ENCODE data around the gene CCDC137. TPM values are rescaled to one million over a fixed set of nuclear protein-coding genes. Genes with fewer than 3 reads are reported as not detected.

The CCDC137 gene
- total and polyA plus RNA-seq, 2 donors (not counting 1 experiment from before 2014, with no cell fraction given), result 6.9 to 9.8 TPM

- Histone ChIP-seq H3K4me1 (ENCODE audit: control insufficient read depth, extremely low read depth, insufficient read depth, low read length) (peaks cover 17% of the 10 kb centered on the region), H3K9me3 (ENCODE audit: control insufficient read depth, insufficient read depth, low read depth, low read length) (no peaks in the 10 kb centered on the region), H3K9ac (ENCODE audit: insufficient read depth, low read length) (peak within 1 kb of the TSS; percentile 96)
These were observed 36.6 kb downstream of the CCDC137 start, which contains the start of gene MRPL12 for GRCh38 chr17:81702934-81703746. MRPL12 (plus strand) TSS chr17:81703367; CDS start chr17:81703502, 135 bp downstream.

GRCh38 chr17:81703747-81704654 is 37.5 kb downstream of the CCDC137 start:
- peaks cover 35% of the 10 kb centered on the region for H3K36me3 ChIP-seq (ENCODE audit: control insufficient read depth, insufficient read depth, low read length)

More at GRCh38 chr17:81702934-81703746, 36.6 kb downstream of the CCDC137 start, which contains the start of gene MRPL12:
- peaks cover 34% of the 10 kb centered on the region for H3K36me3 ChIP-seq (ENCODE audit: control insufficient read depth, insufficient read depth, low read length)
- TF ChIP-seq EZH2 (IDR thresholded peaks at IDR 0.05; ENCODE audit: low read length, missing control alignments) (no peak), CTCF (conservative IDR thresholded peaks at IDR 0.05 in 1 of 2, IDR thresholded peaks at IDR 0.05 in 1 of 2; ENCODE audit: low read depth in 1 of 2, low read length in 2 of 2) (no peak)
- peak within 1 kb of the TSS; percentile 80 to 91 (median 86) for H3K4me3 ChIP-seq (replicated peaks in 1 of 4; ENCODE audit: control extremely low read depth in 1 of 4, insufficient read depth in 1 of 4, low read depth in 3 of 4, low read length in 4 of 4)
- peaks cover 50% of the 10 kb centered on the region for H3K79me2 ChIP-seq (ENCODE audit: control insufficient read depth, insufficient read depth, low read length)
- no peaks in the 10 kb centered on the region for H3K27me3 ChIP-seq (ENCODE audit: control insufficient read depth, insufficient read depth, low read length)
- DNase-seq (ENCODE audit: low read depth in 2 of 2), result peak; percentile 87 to 92
- H4K20me1 ChIP-seq (ENCODE audit: control insufficient read depth, extremely low read depth, insufficient read depth, low read length), result no peaks in the 10 kb centered on the region
- peak within 1 kb of the TSS; percentile 98 for H3K4me2 ChIP-seq (ENCODE audit: extremely low read depth, insufficient read depth, low read length)
- H2AFZ ChIP-seq (ENCODE audit: low read length), result peak within 1 kb of the TSS; percentile 31
- H3K27ac ChIP-seq (ENCODE audit: insufficient read depth, low read length), result peak within 1 kb of the TSS; percentile 96

More at GRCh38 chr17:81703747-81704654, 37.5 kb downstream of the CCDC137 start:
- Histone ChIP-seq H3K27me3 (ENCODE audit: control insufficient read depth, insufficient read depth, low read length) (no peaks in the 10 kb centered on the region), H4K20me1 (ENCODE audit: control insufficient read depth, extremely low read depth, insufficient read depth, low read length) (no peaks in the 10 kb centered on the region), H3K9me3 (ENCODE audit: control insufficient read depth, insufficient read depth, low read depth, low read length) (no peaks in the 10 kb centered on the region), H2AFZ (ENCODE audit: low read length) (no peak overlapping the region), H3K9ac (ENCODE audit: insufficient read depth, low read length) (peak overlapping the region; percentile 96), H3K79me2 (ENCODE audit: control insufficient read depth, insufficient read depth, low read length) (peaks cover 45% of the 10 kb centered on the region), H3K4me1 (ENCODE audit: control insufficient read depth, extremely low read depth, insufficient read depth, low read length) (peaks cover 17% of the 10 kb centered on the region), H3K4me2 (ENCODE audit: extremely low read depth, insufficient read depth, low read length) (peak overlapping the region; percentile 93), H3K4me3 (replicated peaks in 1 of 4; ENCODE audit: control extremely low read depth in 1 of 4, insufficient read depth in 1 of 4, low read depth in 3 of 4, low read length in 4 of 4) (peak overlapping the region; percentile 80 to 91 (median 86)), H3K27ac (ENCODE audit: insufficient read depth, low read length) (peak overlapping the region; percentile 96)
- DNase-seq (ENCODE audit: low read depth in 2 of 2), result no peak
- TF ChIP-seq CTCF (conservative IDR thresholded peaks at IDR 0.05 in 1 of 2, IDR thresholded peaks at IDR 0.05 in 1 of 2; ENCODE audit: low read depth in 1 of 2, low read length in 2 of 2) (no peak), EZH2 (IDR thresholded peaks at IDR 0.05; ENCODE audit: low read length, missing control alignments) (no peak)
